ENCODE measurements around the gene NPRL2. TPM values are rescaled to one million over a fixed set of nuclear protein-coding genes. Genes with fewer than 3 reads are reported as not detected.

NPRL2 gene
- total and polyA plus RNA-seq, 2 of the 13 experiments (the other 11 are each of a cell fraction or from before 2014, with no cell fraction given) = 30.6 to 51.4 TPM

GRCh38 chr3:50337175-50337861, 13.3 kb downstream of the NPRL2 start (continued):
- 0 out of 2 replicates have a peak, but pooled peaks have one; percentile 73 for TF ChIP-seq ZNF691 (CRISPR knock-in tag; IDR thresholded peaks at IDR 0.05; ENCODE audit: borderline replicate concordance, low read depth)
- peak; percentile 73 for TF ChIP-seq ZNF446 (CRISPR knock-in tag; IDR thresholded peaks at IDR 0.05)
- TF ChIP-seq ZNF773 (CRISPR knock-in tag; IDR thresholded peaks at IDR 0.05; ENCODE audit: borderline replicate concordance) = 0 out of 2 replicates have a peak, but pooled peaks have one; percentile 29
- 0 out of 2 replicates have a peak, but pooled peaks have one; percentile 37 for TF ChIP-seq NKX3-1 (CRISPR knock-in tag; IDR thresholded peaks at IDR 0.05)
- no peak for TF ChIP-seq NFE2L1 (CRISPR knock-in tag; IDR thresholded peaks at IDR 0.05; ENCODE audit: borderline replicate concordance)
- TF ChIP-seq ZBTB7A (CRISPR knock-in tag; IDR thresholded peaks at IDR 0.05) = no peak
- TF ChIP-seq SIX4 (CRISPR knock-in tag; IDR thresholded peaks at IDR 0.05) = no peak; the same call in 1 of the 2 replicates
- TF ChIP-seq ZNF12 (CRISPR knock-in tag; IDR thresholded peaks at IDR 0.05) = no peak
- TF ChIP-seq, protein P1, sequence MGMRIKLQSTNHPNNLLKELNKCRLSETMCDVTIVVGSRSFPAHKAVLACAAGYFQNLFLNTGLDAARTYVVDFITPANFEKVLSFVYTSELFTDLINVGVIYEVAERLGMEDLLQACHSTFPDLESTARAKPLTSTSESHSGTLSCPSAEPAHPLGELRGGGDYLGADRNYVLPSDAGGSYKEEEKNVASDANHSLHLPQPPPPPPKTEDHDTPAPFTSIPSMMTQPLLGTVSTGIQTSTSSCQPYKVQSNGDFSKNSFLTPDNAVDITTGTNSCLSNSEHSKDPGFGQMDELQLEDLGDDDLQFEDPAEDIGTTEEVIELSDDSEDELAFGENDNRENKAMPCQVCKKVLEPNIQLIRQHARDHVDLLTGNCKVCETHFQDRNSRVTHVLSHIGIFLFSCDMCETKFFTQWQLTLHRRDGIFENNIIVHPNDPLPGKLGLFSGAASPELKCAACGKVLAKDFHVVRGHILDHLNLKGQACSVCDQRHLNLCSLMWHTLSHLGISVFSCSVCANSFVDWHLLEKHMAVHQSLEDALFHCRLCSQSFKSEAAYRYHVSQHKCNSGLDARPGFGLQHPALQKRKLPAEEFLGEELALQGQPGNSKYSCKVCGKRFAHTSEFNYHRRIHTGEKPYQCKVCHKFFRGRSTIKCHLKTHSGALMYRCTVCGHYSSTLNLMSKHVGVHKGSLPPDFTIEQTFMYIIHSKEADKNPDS (CRISPR knock-in tag; IDR thresholded peaks at IDR 0.05) = peak; percentile 80; the same call in 1 of the 2 replicates
- peak; percentile 61; the same call in 1 of the 2 replicates for TF ChIP-seq ZNF354B (CRISPR knock-in tag; IDR thresholded peaks at IDR 0.05)
- peak; percentile 88 for TF ChIP-seq HOXA3 (CRISPR knock-in tag; IDR thresholded peaks at IDR 0.05)
- no peak; the same call in 1 of the 2 replicates for TF ChIP-seq SSRP1 (CRISPR knock-in tag; IDR thresholded peaks at IDR 0.05)
- TF ChIP-seq XRCC5 (optimal IDR thresholded peaks at IDR 0.05; ENCODE audit: low read length) = no peak
- TF ChIP-seq IKZF1 (IDR thresholded peaks at IDR 0.05) = no peak
- TF ChIP-seq ZBTB49 (CRISPR knock-in tag; IDR thresholded peaks at IDR 0.05; ENCODE audit: borderline replicate concordance) = no peak
- peak; percentile 95 for TF ChIP-seq HOXA9 (CRISPR knock-in tag; IDR thresholded peaks at IDR 0.05; ENCODE audit: borderline replicate concordance)
- no peak for TF ChIP-seq TCF12 (IDR thresholded peaks at IDR 0.05)
- 0 out of 2 replicates have a peak, but pooled peaks have one; percentile 71 for TF ChIP-seq TCF12 (CRISPR knock-in tag; IDR thresholded peaks at IDR 0.05)
- no peak for TF ChIP-seq ZNF614 (CRISPR knock-in tag; IDR thresholded peaks at IDR 0.05; ENCODE audit: borderline replicate concordance)
- TF ChIP-seq ZBTB2 (CRISPR knock-in tag; IDR thresholded peaks at IDR 0.05; ENCODE audit: low read depth) = peak; percentile 95
- TF ChIP-seq, protein P2, sequence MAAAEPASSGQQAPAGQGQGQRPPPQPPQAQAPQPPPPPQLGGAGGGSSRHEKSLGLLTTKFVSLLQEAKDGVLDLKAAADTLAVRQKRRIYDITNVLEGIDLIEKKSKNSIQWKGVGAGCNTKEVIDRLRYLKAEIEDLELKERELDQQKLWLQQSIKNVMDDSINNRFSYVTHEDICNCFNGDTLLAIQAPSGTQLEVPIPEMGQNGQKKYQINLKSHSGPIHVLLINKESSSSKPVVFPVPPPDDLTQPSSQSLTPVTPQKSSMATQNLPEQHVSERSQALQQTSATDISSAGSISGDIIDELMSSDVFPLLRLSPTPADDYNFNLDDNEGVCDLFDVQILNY (CRISPR knock-in tag; conservative IDR thresholded peaks at IDR 0.05) = peak; percentile 79
- no peak for TF ChIP-seq ZFP36L2 (CRISPR knock-in tag; IDR thresholded peaks at IDR 0.05)
- TF ChIP-seq HNRNPL (IDR thresholded peaks at IDR 0.05; ENCODE audit: low read depth, low read length) = no peak

Data from HepG2 (cell line).